GM19468 (cell line): Measurements from ENCODE around the gene MAP1B.
"Not testable (repeated sequence)": the region's sequence is repeated elsewhere in the genome, so short reads cannot be mapped to it uniquely, and the experiment has no call there.

Experiments
- ATAC-seq: cut with Tn5 transposase; IDR thresholded peaks from one replicate; pipeline ENCODE4 v1.9.1; 2021; ENCODE audit warnings: mild to moderate bottlenecking, moderate library complexity, moderate number of reproducible peaks; ENCODE audit not compliant: unreplicated experiment; ENCODE audit errors: extremely low read depth

Gene MAP1B

GRCh38 chr5:72156946-72157624 is 49.8 kb downstream of the MAP1B start:
- no peak for ATAC-seq

GRCh38 chr5:72157625-72157962 is 50.3 kb downstream of the MAP1B start:
- ATAC-seq, result no peak

GRCh38 chr5:72159501-72159911 is 52.2 kb downstream of the MAP1B start:
- no peak for ATAC-seq

- no peak for ATAC-seq
Measured at GRCh38 chr5:72160329-72160728, 53.1 kb downstream of the MAP1B start.

- ATAC-seq, result no peak
Measured at GRCh38 chr5:72160959-72161358, 53.7 kb downstream of the MAP1B start.

DNA sequence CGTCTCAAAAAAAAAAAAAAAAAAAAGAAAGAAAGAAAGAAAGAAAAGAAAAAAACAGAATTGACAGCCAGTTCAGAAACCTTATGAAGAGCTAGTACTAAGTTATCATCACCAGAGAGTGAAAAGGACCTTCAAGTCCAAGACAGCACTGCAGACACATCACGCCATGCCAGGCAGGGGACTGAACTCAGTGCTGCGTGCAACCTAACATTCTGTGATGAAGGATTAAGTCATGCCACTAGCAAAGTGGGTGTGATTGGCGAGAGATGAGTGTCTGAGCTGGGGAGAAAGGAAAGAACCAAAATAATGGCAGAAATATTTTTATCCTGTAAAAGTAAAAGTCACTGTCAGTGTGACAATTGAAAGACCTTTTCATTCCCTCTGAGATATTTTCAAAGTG is 54.7 kb downstream of the MAP1B start:
- ATAC-seq, result no peak

- ATAC-seq, result no peak
Measured at GRCh38 chr5:72163349-72163983, 56.2 kb downstream of the MAP1B start.

GRCh38 chr5:72166070-72166979 is 59.0 kb downstream of the MAP1B start:
- no peak for ATAC-seq

DNA sequence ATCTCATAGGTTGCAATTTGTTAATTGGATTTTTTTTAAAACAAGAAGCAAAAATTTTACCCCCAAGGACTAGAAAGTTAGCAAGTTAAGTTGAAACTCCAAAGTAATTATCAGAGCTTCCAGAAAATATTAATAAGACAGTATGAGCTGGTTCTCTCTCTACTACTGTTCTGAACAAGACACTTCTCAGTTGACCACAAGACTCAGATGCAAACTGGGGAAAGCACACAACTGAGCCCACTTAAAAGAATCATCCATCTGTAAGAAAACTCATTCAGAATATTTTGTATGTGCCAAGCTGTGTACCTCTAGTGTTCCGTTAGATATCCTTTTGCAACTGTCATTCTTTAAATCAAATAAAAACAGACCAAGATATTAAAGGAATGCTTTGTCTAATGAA is 60.0 kb downstream of the MAP1B start:
- ATAC-seq, result no peak

DNA sequence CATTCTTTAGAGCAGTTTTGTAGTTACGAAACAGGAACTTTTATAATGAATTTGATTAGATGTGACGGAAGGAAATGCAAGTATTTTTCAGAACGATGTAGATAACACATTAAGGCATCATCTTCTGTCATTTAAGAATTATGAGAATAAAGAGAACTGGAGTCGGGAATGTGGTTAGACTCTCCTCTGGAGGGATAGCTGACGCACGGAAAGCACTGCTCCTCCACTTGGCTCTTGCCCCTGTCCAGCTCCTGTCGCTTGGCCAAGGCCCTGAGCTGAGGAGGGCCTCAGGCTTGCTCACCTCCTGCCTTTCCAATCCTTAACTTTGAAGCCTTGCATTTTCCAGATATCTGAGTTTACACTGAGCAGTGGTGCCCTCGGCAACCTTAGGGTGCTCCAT is 60.5 kb downstream of the MAP1B start:
- no peak for ATAC-seq

- no peak for ATAC-seq
Measured at GRCh38 chr5:72170101-72170500, 62.8 kb downstream of the MAP1B start.

DNA sequence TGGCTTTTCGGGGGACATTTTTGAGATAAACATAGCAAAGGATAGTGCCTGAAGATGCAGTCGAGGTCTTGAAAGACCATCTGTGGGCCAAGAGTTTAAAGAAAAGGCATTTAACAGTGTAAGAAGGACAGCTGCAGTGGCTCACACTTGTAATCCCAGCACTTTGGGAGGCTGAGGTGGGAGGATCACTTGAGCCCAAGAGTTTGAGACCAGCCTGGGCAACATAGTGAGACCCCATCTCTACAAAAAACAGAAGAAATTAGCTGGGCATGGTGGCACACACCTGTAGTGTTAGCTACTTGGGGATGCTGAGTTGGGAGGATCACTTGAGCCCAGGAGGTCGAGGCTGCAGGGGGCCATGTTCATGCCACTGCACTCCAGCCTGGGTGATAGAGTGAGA is 63.9 kb downstream of the MAP1B start:
- not testable (repeated sequence) for ATAC-seq

- ATAC-seq, result no peak
Measured at GRCh38 chr5:72171667-72172066, 64.4 kb downstream of the MAP1B start.

- no peak for ATAC-seq
Measured at GRCh38 chr5:72172786-72173185, 65.5 kb downstream of the MAP1B start.

GRCh38 chr5:72177538-72177937 is 70.3 kb downstream of the MAP1B start:
- ATAC-seq, result no peak

DNA sequence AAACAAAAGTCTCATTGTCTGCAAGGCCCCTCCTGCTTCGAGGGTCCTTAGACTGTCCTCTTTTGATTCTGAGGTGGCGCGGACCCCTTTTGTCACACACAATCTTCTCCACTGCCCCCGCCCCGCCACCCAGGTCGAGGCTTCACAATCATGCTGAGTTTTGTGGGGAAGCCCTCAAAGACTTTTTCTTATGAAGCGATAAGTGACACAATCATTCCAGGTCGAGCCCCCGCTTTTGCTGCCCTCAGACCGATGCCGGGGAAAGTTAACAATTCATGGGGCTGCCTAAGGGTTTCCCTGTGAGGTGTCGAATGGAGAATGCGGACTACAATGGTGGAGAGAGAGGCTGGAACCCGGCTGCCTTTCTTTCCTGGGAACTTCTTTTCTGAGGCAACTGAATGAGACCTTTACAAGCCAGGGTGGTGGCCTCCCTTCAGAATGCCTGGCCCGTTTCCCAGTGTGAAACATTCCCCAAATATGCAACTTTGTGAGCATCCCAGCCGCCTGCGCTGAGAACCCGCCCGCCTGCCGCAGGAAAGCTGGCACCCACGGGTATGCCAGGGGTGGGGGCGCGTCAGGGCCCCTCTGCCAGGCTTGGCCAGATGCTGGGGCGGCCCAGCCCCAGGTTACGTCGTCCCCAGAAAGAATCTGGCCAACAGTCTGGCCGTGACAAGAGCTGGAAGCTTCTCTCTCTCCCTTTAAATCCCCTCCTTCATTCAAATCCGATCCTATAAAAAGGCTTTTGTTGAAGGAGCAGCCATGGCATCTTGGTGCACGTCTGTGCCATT is 71.9 kb downstream of the MAP1B start:
- ATAC-seq, result no peak

- no peak for ATAC-seq
Measured at GRCh38 chr5:72179816-72180440, 72.7 kb downstream of the MAP1B start.

GRCh38 chr5:72180925-72181324 is 73.7 kb downstream of the MAP1B start:
- ATAC-seq, result no peak

DNA sequence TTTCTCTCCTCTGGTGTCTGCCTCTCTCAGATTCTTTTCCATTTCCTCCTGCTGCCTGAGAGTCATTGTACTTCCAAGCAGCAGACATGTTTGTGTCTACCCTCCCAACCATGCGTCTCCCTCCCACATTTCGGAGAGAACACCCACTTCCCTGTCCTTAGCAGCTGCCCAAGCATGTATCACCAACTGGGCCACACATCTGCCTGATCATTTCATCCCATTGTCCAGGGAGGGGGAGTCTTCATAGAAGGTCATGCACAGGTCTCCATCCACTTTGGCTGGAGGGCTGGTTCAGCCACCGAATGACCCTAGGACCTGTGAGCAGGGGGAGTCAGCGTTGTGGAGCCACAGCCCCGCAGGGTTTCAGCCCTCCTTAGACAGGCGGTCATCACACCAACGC is 75.4 kb downstream of the MAP1B start:
- ATAC-seq, result no peak

DNA sequence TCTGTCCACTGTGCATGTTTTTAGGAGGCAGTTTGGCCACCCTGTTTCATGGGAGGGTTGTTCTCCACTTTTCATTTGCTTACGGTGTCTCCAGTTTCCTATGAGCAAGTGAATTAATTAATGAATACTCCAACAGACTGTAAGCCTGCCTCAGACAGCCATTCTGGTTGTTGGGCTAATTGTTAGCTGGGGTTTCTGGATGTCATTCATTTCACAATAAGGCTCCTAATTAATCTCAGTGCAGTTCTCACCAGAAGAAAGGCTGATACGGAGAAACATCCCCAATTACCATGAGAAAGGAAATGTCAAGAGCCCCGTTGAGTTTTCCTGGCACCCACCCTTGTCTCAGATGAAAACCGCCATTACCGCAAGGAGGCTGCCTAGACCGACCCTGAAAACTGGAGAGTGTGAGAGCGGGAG is 75.8 kb downstream of the MAP1B start:
- ATAC-seq, result no peak
